K562 (cell line): Measurements from ENCODE around the gene TAF1D. TPM values are rescaled to one million over a fixed set of nuclear protein-coding genes. Genes with fewer than 3 reads are reported as not detected.

Experiments used
- ATF6 ChIP-seq: sonication (generic); formaldehyde crosslinking; IDR thresholded peaks from 2 replicates; pipeline ENCODE4 v1.4.0; 2020; ENCODE audit warnings: mild to moderate bottlenecking, missing genetic modification reagents
- BMI1 ChIP-seq: fragments of 150-350 bp; IDR thresholded peaks from 2 replicates; pipeline ENCODE4 v1.6.1; 2014; ENCODE audit warnings: low read length
- REST ChIP-seq, 2 experiments: fragments of 450-650 bp; formaldehyde crosslinking in 1 of 2; IDR thresholded peaks; 2 replicates each; pipeline versions ENCODE4 v1.4.0 to v1.6.1; 2014 to 2020; ENCODE audit warnings: mild to moderate bottlenecking in 2 of 2, borderline replicate concordance in 1 of 2, low read depth in 1 of 2
- RREB1 ChIP-seq: fragments of 250-450 bp; sonication (Bioruptor Pico); IDR thresholded peaks from 2 replicates; pipeline ENCODE4 v1.4.0; 2020
- SAP30 ChIP-seq: fragments of 200-600 bp; sonication (generic); IDR thresholded peaks from 2 replicates; pipeline ENCODE4 v1.6.1; 2012; ENCODE audit warnings: borderline replicate concordance, low read depth, mild to moderate bottlenecking, moderate library complexity, low read length, control low read depth, inconsistent platforms; ENCODE audit not compliant: insufficient read depth, poor library complexity, severe bottlenecking
- ZFP91 ChIP-seq: sonication (generic); formaldehyde crosslinking; IDR thresholded peaks from 2 replicates; pipeline ENCODE4 v1.8.0; 2022; ENCODE audit warnings: mild to moderate bottlenecking, missing genetic modification reagents
- ZKSCAN3 ChIP-seq: fragments of 250-450 bp; sonication (Bioruptor Pico); IDR thresholded peaks from 2 replicates; pipeline ENCODE4 v1.4.0; 2020
- polyA plus RNA-seq, 8 experiments: library from polyadenylated mRNA; depleted of rRNA in 4 of 8; stranded (reverse) in 5 of 8; unstranded in 3 of 8; fragments of >200 nt; fragmentation: Nextera tagmentation in 2 of 8; fragmentation: Illumina TruSeq in 1 of 8; extraction: Ambion mirVana in 2 of 8; extraction: Trizol in 1 of 8; gene quantifications; 2 replicates each; pipeline versions ENCODE4 v1.2.1 to v1.2.3, GENCODE V29; 2011 to 2014; ENCODE audit warnings: inconsistent platforms in 1 of 8, missing spikeins in 1 of 8
- total RNA-seq, 7 experiments: library from RNA; depleted of rRNA in 6 of 7; stranded (reverse); fragments of >200 nt in 6 of 7; fragmentation: Illumina TruSeq in 2 of 7; extraction: Trizol in 2 of 7; gene quantifications; 2 replicates each; pipeline versions ENCODE4 v1.2.1 to v1.2.3, GENCODE V29; 2011 to 2021; ENCODE audit warnings: low replicate concordance in 1 of 7

Gene TAF1D
- total and polyA plus RNA-seq, 9 of the 15 experiments (the other 6 are each of a cell fraction or from before 2014, with no cell fraction given), result 122 to 347 (median 250) TPM

- 0 out of 2 replicates have a peak, but pooled peaks have one; percentile 46 for TF ChIP-seq ATF6 (CRISPR knock-in tag)
- TF ChIP-seq ZFP91 (CRISPR knock-in tag), result no peak
- no peak for TF ChIP-seq ZKSCAN3 (CRISPR knock-in tag)
- no peak for TF ChIP-seq BMI1
- TF ChIP-seq REST (IDR thresholded peaks at IDR 0.05; ENCODE audit: borderline replicate concordance), result no peak
- TF ChIP-seq REST (CRISPR knock-in tag; IDR thresholded peaks at IDR 0.05; ENCODE audit: low read depth), result peak; percentile 35; the same call in 1 of the 2 replicates
- no peak for TF ChIP-seq SAP30
- peak; percentile 56; the same call in 1 of the 2 replicates for TF ChIP-seq RREB1 (CRISPR knock-in tag)
Measured at GRCh38 chr11:93784145-93784934, 43.0 kb upstream of the TAF1D start, which contains the start of gene MED17 (continued).
